H9 (cell line): ENCODE results near the gene CTIF. TPM values are rescaled to one million over a fixed set of nuclear protein-coding genes. Genes with fewer than 3 reads are reported as not detected.

ENCODE experiments used
- DNase-seq: peaks from one replicate; pipeline ENCODE4 v3.0.0-alpha.2; 2017
- H2AFZ ChIP-seq: one replicate; pipeline ENCODE4 v1.6.1; 2013; ENCODE audit warnings: mild to moderate bottlenecking, low read length, control low read depth, moderate library complexity
- H2AK5ac ChIP-seq: 2 replicates; pipeline ENCODE4 v1.6.1; 2013; ENCODE audit warnings: low read length, control low read depth, mixed read lengths; ENCODE audit not compliant: insufficient read length
- H2BK120ac ChIP-seq: one replicate; pipeline ENCODE4 v1.6.1; 2013; ENCODE audit warnings: low read depth, mild to moderate bottlenecking, low read length, control low read depth, inconsistent platforms; ENCODE audit not compliant: poor library complexity, severe bottlenecking
- H2BK12ac ChIP-seq: 2 replicates; pipeline ENCODE4 v1.6.1; 2013; ENCODE audit warnings: low read length, control low read depth, mixed read lengths, low read depth; ENCODE audit not compliant: insufficient read length
- H2BK15ac ChIP-seq: 2 replicates; pipeline ENCODE4 v1.6.1; 2013; ENCODE audit warnings: low read depth, low read length, control low read depth
- H2BK20ac ChIP-seq: one replicate; pipeline ENCODE4 v1.6.1; 2013; ENCODE audit warnings: low read depth, mild to moderate bottlenecking, low read length, control low read depth, inconsistent platforms; ENCODE audit not compliant: poor library complexity, severe bottlenecking
- H2BK5ac ChIP-seq: 2 replicates; pipeline ENCODE4 v1.6.1; 2013; ENCODE audit warnings: low read length, control low read depth, mixed read lengths; ENCODE audit not compliant: insufficient read length
- H3K14ac ChIP-seq: 2 replicates; pipeline ENCODE4 v1.6.1; 2013; ENCODE audit warnings: low read length, control low read depth; ENCODE audit not compliant: insufficient read depth
- H3K18ac ChIP-seq: 2 replicates; pipeline ENCODE4 v1.6.1; 2013; ENCODE audit warnings: low read depth, mild to moderate bottlenecking, mixed read lengths, low read length, control low read depth; ENCODE audit not compliant: insufficient read length
- H3K23ac ChIP-seq: 2 replicates; pipeline ENCODE4 v1.6.1; 2013; ENCODE audit warnings: low read length, control low read depth, mixed read lengths, low read depth; ENCODE audit not compliant: insufficient read length
- H3K23me2 ChIP-seq: 2 replicates; pipeline ENCODE4 v1.6.1; 2013; ENCODE audit warnings: low read depth, mild to moderate bottlenecking, mixed read lengths, low read length, control low read depth; ENCODE audit not compliant: insufficient read length, poor library complexity, severe bottlenecking
- H3K27ac ChIP-seq: 2 replicates; pipeline ENCODE4 v1.5.1; 2013; ENCODE audit warnings: low read length, control low read depth, mixed read lengths, low read depth; ENCODE audit not compliant: insufficient read length
- H3K27me3 ChIP-seq: 2 replicates; pipeline ENCODE4 v1.6.1; 2013; ENCODE audit warnings: low read length, control low read depth, inconsistent platforms; ENCODE audit not compliant: insufficient read depth
- H3K4ac ChIP-seq: 2 replicates; pipeline ENCODE4 v1.6.1; 2013; ENCODE audit warnings: low read depth, mild to moderate bottlenecking, control low read depth, inconsistent platforms, low read length, moderate library complexity
- H3K4me1 ChIP-seq: 2 replicates; pipeline ENCODE4 v1.6.1; 2013; ENCODE audit warnings: low read length, control low read depth, inconsistent platforms; ENCODE audit not compliant: insufficient read depth
- H3K4me2 ChIP-seq: 2 replicates; pipeline ENCODE4 v1.6.1; 2013; ENCODE audit warnings: low read length, control low read depth, mixed read lengths; ENCODE audit not compliant: insufficient read length, insufficient read depth
- H3K56ac ChIP-seq: 2 replicates; pipeline ENCODE4 v1.6.1; 2013; ENCODE audit warnings: low read depth, mild to moderate bottlenecking, mixed read lengths, low read length, control low read depth; ENCODE audit not compliant: insufficient read length
- H3K79me1 ChIP-seq: 2 replicates; pipeline ENCODE4 v1.6.1; 2013; ENCODE audit warnings: low read depth, mild to moderate bottlenecking, moderate library complexity, low read length, control low read depth, inconsistent platforms; ENCODE audit not compliant: insufficient read depth, poor library complexity, severe bottlenecking
- H3K79me2 ChIP-seq: 2 replicates; pipeline ENCODE4 v1.6.1; 2013; ENCODE audit warnings: low read length, control low read depth, inconsistent platforms; ENCODE audit not compliant: insufficient read depth
- H3K9ac ChIP-seq: 2 replicates; pipeline ENCODE4 v1.6.1; 2013; ENCODE audit warnings: low read length, control low read depth, mixed read lengths; ENCODE audit not compliant: insufficient read length; ENCODE audit errors: extremely low read depth
- H3K9me3 ChIP-seq: one replicate; pipeline ENCODE4 v1.6.1; 2013; ENCODE audit warnings: low read depth, low read length, inconsistent platforms; ENCODE audit not compliant: control insufficient read depth
- H3T11ph ChIP-seq: one replicate; pipeline ENCODE4 v1.6.1; 2013; ENCODE audit warnings: mild to moderate bottlenecking, low read length, control low read depth, inconsistent platforms
- H4K20me1 ChIP-seq: one replicate; pipeline ENCODE4 v1.6.1; 2013; ENCODE audit not compliant: control insufficient read depth, insufficient read length, insufficient read depth
- H4K5ac ChIP-seq: 2 replicates; pipeline ENCODE4 v1.6.1; 2013; ENCODE audit warnings: low read depth, mild to moderate bottlenecking, mixed read lengths, low read length, control low read depth; ENCODE audit not compliant: insufficient read length
- H4K8ac ChIP-seq: replicated peaks from 2 replicates; pipeline ENCODE4 v1.6.1; 2013; ENCODE audit warnings: low read length, control low read depth, mixed read lengths, low read depth; ENCODE audit not compliant: insufficient read length
- H4K91ac ChIP-seq: 2 replicates; pipeline ENCODE4 v1.6.1; 2013; ENCODE audit warnings: low read depth, mild to moderate bottlenecking, moderate library complexity, mixed read lengths, low read length, control low read depth; ENCODE audit not compliant: insufficient read length
- H3K27ac Mint-ChIP-seq, 3 experiments: 2 replicates in 2 of 3; 3 replicates in 1 of 3; pipeline ENCODE4 v1.8.0; 2020 to 2021; ENCODE audit warnings: mixed read lengths in 3 of 3, mild to moderate bottlenecking in 1 of 3, moderate library complexity in 1 of 3
- H3K27me3 Mint-ChIP-seq: 2 replicates; pipeline ENCODE4 v1.8.0; 2021; ENCODE audit warnings: low read depth, mild to moderate bottlenecking, moderate library complexity, mixed read lengths
- H3K36me3 Mint-ChIP-seq, 3 experiments: 2 replicates in 2 of 3; 3 replicates in 1 of 3; pipeline ENCODE4 v1.8.0; 2020 to 2021; ENCODE audit warnings: low read depth in 3 of 3, mixed read lengths in 3 of 3; ENCODE audit not compliant: insufficient read depth in 1 of 3
- H3K4me1 Mint-ChIP-seq, 2 experiments: 2 replicates each; pipeline ENCODE4 v1.8.0; 2020; ENCODE audit warnings: mixed read lengths in 2 of 2
- H3K4me3 Mint-ChIP-seq, 2 experiments: 2 replicates in 1 of 2; 3 replicates in 1 of 2; pipeline ENCODE4 v1.8.0; 2020 to 2021; ENCODE audit warnings: mild to moderate bottlenecking in 2 of 2, mixed read lengths in 2 of 2, moderate library complexity in 1 of 2
- H3K9me3 Mint-ChIP-seq, 2 experiments: 2 replicates in 1 of 2; 3 replicates in 1 of 2; pipeline ENCODE4 v1.8.0; 2020; ENCODE audit warnings: mild to moderate bottlenecking in 2 of 2, mixed read lengths in 2 of 2, moderate library complexity in 1 of 2
- WGBS: extraction: QIAGEN DNeasy Blood & Tissue Kit; methylation state at CpG from one replicate; pipeline ENCODE4 v1.1.7; 2013; ENCODE audit warnings: missing lambda C conversion rate, low lambda C conversion rate, mixed read lengths; ENCODE audit not compliant: insufficient read length; ENCODE audit errors: extremely low coverage; 5-methylcytosine and 5-hydroxymethylcytosine counted together
- total RNA-seq: library from RNA; stranded (reverse); gene quantifications from 2 replicates; pipeline ENCODE4 v1.2.1, GENCODE V29; 2021
- TF ChIP-seq, protein P1 (sequence below): fragments of 200-600 bp; sonication (generic); conservative IDR thresholded peaks from 3 replicates; pipeline ENCODE4 v1.8.0; 2021; ENCODE audit warnings: antibody characterized with exemption, mild to moderate bottlenecking

The CTIF gene
- total RNA-seq, 1 experiment from 2014 or later = 15.8 TPM

GRCh38 chr18:48860269-48861180 is 321.7 kb downstream of the CTIF start:
- Histone ChIP-seq H3K27ac (no peak overlapping the region), H3K4me2 (no peak overlapping the region)

More at GRCh38 chr18:48860269-48861180, 321.7 kb downstream of the CTIF start:
- Mint-ChIP-seq H3K27me3 (peaks cover 6% of the 10 kb centered on the region), H3K4me1 (peaks cover 15 to 33% of the 10 kb centered on the region in 2 experiments), H3K4me3 (peak overlapping the region in 1 of 2 experiments; percentile 57; a peak in 1 of 5 replicates), H3K9me3 (no peaks in the 10 kb centered on the region; a peak in 1 of 5 replicates), H3K27ac (peak overlapping the region in 1 of 3 experiments; percentile 39; a peak in 3 of 7 replicates), H3K36me3 (peaks cover 0 to 6% (median 0%) of the 10 kb centered on the region in 3 experiments; a peak in 4 of 7 replicates)
- H3K23ac ChIP-seq = no peak overlapping the region
- no peak overlapping the region for H4K91ac ChIP-seq
- H4K5ac ChIP-seq = no peak overlapping the region
- H2BK20ac ChIP-seq = no peak overlapping the region
- TF ChIP-seq, protein P1, sequence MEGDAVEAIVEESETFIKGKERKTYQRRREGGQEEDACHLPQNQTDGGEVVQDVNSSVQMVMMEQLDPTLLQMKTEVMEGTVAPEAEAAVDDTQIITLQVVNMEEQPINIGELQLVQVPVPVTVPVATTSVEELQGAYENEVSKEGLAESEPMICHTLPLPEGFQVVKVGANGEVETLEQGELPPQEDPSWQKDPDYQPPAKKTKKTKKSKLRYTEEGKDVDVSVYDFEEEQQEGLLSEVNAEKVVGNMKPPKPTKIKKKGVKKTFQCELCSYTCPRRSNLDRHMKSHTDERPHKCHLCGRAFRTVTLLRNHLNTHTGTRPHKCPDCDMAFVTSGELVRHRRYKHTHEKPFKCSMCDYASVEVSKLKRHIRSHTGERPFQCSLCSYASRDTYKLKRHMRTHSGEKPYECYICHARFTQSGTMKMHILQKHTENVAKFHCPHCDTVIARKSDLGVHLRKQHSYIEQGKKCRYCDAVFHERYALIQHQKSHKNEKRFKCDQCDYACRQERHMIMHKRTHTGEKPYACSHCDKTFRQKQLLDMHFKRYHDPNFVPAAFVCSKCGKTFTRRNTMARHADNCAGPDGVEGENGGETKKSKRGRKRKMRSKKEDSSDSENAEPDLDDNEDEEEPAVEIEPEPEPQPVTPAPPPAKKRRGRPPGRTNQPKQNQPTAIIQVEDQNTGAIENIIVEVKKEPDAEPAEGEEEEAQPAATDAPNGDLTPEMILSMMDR = no peak
- no peaks in the 10 kb centered on the region for H4K20me1 ChIP-seq
- no peak overlapping the region for H2BK12ac ChIP-seq
- H3K79me1 ChIP-seq = no peaks in the 10 kb centered on the region
- no peaks in the 10 kb centered on the region for H3K79me2 ChIP-seq
- H2AK5ac ChIP-seq = no peak overlapping the region
- H3T11ph ChIP-seq = no peak overlapping the region
- H3K14ac ChIP-seq = no peak overlapping the region; the same call in 1 of the 2 replicates
- H3K4ac ChIP-seq = no peak overlapping the region
- DNase-seq = no peak
- no peak overlapping the region for H2BK120ac ChIP-seq
- no peaks in the 10 kb centered on the region; the same call in 1 of the 2 replicates for H3K4me1 ChIP-seq
- no peak overlapping the region for H2BK5ac ChIP-seq
- no peaks in the 10 kb centered on the region for H3K27me3 ChIP-seq
- no CpG with 5 or more reads among the region's 28 CpGs for WGBS
- H3K18ac ChIP-seq = no peak overlapping the region
- no peaks in the 10 kb centered on the region for H3K23me2 ChIP-seq
- H3K9me3 ChIP-seq = no peaks in the 10 kb centered on the region
- no peak overlapping the region for H2BK15ac ChIP-seq
- no peak overlapping the region for H4K8ac ChIP-seq
- no peak overlapping the region for H2AFZ ChIP-seq
- H3K56ac ChIP-seq = no peak overlapping the region
- H3K9ac ChIP-seq = no peak overlapping the region
